ENCODE results near the gene FKBP14. TPM values are rescaled to one million over a fixed set of nuclear protein-coding genes. Genes with fewer than 3 reads are reported as not detected.

FKBP14 gene
- total RNA-seq, 3 donors from 2014 or later (not counting 1 experiment from before 2014, with no cell fraction given) = 11.1 to 13.4 (median 11.9) TPM

DNA sequence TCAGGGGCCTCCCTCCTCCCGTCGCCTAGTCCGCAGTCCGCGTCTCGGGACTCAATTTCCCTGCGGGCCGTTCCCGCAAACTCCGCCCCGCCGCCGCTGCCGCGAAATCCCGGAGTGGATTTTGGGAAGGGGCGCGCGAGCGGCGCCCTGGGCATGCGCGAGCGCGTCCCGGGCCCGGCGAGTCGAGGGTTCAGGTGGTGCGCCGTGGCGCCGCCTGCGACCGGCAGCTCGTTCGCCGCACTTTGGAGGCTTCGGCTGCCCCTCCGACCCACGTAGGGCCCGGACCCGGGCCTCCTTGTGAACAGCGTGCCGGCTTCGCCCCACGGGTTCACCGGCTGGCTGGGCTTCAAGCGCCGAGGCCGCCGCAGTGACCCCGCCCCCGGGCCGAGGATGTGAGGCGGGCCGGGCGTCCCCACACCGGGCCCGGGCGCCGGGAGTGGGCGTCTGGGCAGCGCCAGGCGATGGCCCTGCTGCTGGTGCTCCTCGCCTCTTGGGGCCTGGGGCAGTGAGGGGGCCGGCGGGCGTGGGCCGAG, 1.8 kb upstream of the FKBP14 start, which contains the start of gene PLEKHA8:
PLEKHA8 (plus strand) TSS at position 197 of the 533 bp plus-strand sequence. CDS start 351 bp downstream, outside the sequence.
- peaks cover 35 to 40% of the 10 kb centered on the region in 2 donors for H3K4me1 Mint-ChIP-seq
- no peaks in the 10 kb centered on the region for H3K27me3 Mint-ChIP-seq (ENCODE audit: low read depth in 2 of 2)
- Histone ChIP-seq H3K36me3 (ENCODE audit: control insufficient read depth, insufficient read depth, low read length) (no peaks in the 10 kb centered on the region), H3K27me3 (ENCODE audit: control insufficient read depth, insufficient read depth, low read length) (no peaks in the 10 kb centered on the region), H3K4me3 (ENCODE audit: low read length) (peak within 1 kb of the TSS; percentile 88), H3K27ac (ENCODE audit: low read length) (peak within 1 kb of the TSS; percentile 76), H3K4me1 (ENCODE audit: control insufficient read depth, insufficient read depth, low read length) (peaks cover 15% of the 10 kb centered on the region), H3K9me3 (ENCODE audit: control insufficient read depth, insufficient read depth, low read length) (no peaks in the 10 kb centered on the region)
- no peaks in the 10 kb centered on the region for H3K36me3 Mint-ChIP-seq
- under 1% methylated on average over 70 of the region's 70 CpGs for WGBS (ENCODE audit: insufficient coverage)
- H3K4me3 Mint-ChIP-seq = no peak within 1 kb of the TSS
- intact Hi-C loops (cut with micrococcal nuclease) = loop anchor here (10.0 kb wide), 1 partner anchor 477 kb away; the partner anchor contains the start of gene GGCT
- ATAC-seq (peak; percentile 50 to 66 (median 62)), DNase-seq (peak; percentile 90 to 92)
- peak within 1 kb of the TSS; percentile 85 to 92 for H3K27ac Mint-ChIP-seq
- TF ChIP-seq CTCF (IDR thresholded peaks at IDR 0.05) = no peak
- no peaks in the 10 kb centered on the region for H3K9me3 Mint-ChIP-seq

DNA sequence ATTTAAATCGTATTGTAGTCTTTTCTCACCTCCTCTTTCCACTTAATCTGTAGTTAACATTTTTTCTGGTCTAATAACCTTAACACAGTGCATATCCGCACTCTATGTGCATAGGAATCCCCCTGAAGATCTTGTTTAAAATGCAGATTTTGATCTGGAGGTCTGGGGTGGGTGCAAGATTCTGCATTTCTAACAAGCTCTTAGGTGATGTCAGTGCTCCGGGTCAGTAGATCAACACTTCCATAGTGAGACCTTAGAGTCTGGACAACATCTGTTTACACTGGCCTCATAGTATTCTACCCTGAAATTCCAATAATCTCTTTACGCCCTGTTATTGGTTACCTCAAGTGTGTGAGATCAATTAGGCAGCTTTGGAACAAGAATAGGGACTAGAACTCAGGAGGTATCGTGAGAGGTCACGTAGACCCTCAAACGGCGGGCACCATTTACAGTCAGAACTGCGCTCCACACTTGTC, 1.3 kb upstream of the FKBP14 start:
- peak overlapping the region; percentile 85 to 92 for H3K27ac Mint-ChIP-seq
- intact Hi-C loops (cut with micrococcal nuclease) = loop anchor here (2.0 to 10.0 kb wide), 4 partner anchors 39 to 567 kb away; partner anchors contain the start of genes GARS1, GGCT and SCRN1
- Histone ChIP-seq H3K27me3 (ENCODE audit: control insufficient read depth, insufficient read depth, low read length) (no peaks in the 10 kb centered on the region), H3K9me3 (ENCODE audit: control insufficient read depth, insufficient read depth, low read length) (no peaks in the 10 kb centered on the region), H3K27ac (ENCODE audit: low read length) (peak overlapping the region; percentile 56), H3K4me1 (ENCODE audit: control insufficient read depth, insufficient read depth, low read length) (peaks cover 15% of the 10 kb centered on the region), H3K4me3 (ENCODE audit: low read length) (peak overlapping the region; percentile 88), H3K36me3 (ENCODE audit: control insufficient read depth, insufficient read depth, low read length) (no peaks in the 10 kb centered on the region)
- DNase-seq (peak in 1 of 2 donors; percentile 51), ATAC-seq (no peak)
- TF ChIP-seq CTCF (IDR thresholded peaks at IDR 0.05) = no peak
- H3K9me3 Mint-ChIP-seq = no peaks in the 10 kb centered on the region
- WGBS (ENCODE audit: insufficient coverage) = 3% methylated on average over 8 of the region's 9 CpGs
- no peaks in the 10 kb centered on the region for H3K36me3 Mint-ChIP-seq
- no peak overlapping the region for H3K4me3 Mint-ChIP-seq
- H3K27me3 Mint-ChIP-seq (ENCODE audit: low read depth in 2 of 2) = no peaks in the 10 kb centered on the region
- peaks cover 35 to 45% of the 10 kb centered on the region in 2 donors for H3K4me1 Mint-ChIP-seq

DNA sequence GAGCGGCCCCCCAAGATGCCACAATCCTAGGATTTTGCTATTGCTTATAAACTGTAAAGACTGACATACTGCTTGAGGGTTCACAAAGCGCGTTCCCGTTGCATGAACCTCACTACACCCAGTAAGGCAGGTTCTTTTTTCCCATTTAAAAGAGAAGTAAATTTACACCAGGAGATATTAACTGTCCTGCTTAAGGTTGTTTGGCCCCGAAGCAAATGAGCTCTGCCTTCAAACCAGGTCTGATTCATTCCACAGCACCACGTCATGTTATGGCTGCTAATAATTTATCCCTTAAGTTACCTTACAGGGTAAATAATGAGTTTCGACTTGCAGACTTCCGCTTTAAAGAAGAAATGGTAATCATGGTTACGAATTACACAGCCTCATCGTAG, 559 bp upstream of the FKBP14 start:
- Histone ChIP-seq H3K27me3 (ENCODE audit: control insufficient read depth, insufficient read depth, low read length) (no peaks in the 10 kb centered on the region), H3K27ac (ENCODE audit: low read length) (peak overlapping the region; percentile 76), H3K9me3 (ENCODE audit: control insufficient read depth, insufficient read depth, low read length) (no peaks in the 10 kb centered on the region), H3K4me1 (ENCODE audit: control insufficient read depth, insufficient read depth, low read length) (peaks cover 15% of the 10 kb centered on the region), H3K36me3 (ENCODE audit: control insufficient read depth, insufficient read depth, low read length) (no peaks in the 10 kb centered on the region), H3K4me3 (ENCODE audit: low read length) (peak overlapping the region; percentile 88)
- peak in 1 of 2 donors; percentile 71 for DNase-seq
- Mint-ChIP-seq H3K27ac (peak overlapping the region; percentile 85 to 92), H3K4me3 (no peak overlapping the region), H3K36me3 (no peaks in the 10 kb centered on the region), H3K27me3 (ENCODE audit: low read depth in 2 of 2) (no peaks in the 10 kb centered on the region), H3K9me3 (no peaks in the 10 kb centered on the region), H3K4me1 (peaks cover 35 to 45% of the 10 kb centered on the region in 2 donors)
- 0% methylated on average over 8 of the region's 10 CpGs for WGBS (ENCODE audit: insufficient coverage)
- ATAC-seq = peak; percentile 20 to 49 (median 29)
- intact Hi-C loops (cut with micrococcal nuclease) = loop anchor here (2.0 to 10.0 kb wide), 4 partner anchors 38 to 568 kb away; partner anchors contain the start of genes GARS1, GGCT and SCRN1
- no peak for TF ChIP-seq CTCF (IDR thresholded peaks at IDR 0.05)

All from natural killer cell (primary cell).